CD4-positive, alpha-beta T cell treated with Interleukin-1 beta for 1 hour (primary cell): Measurements from ENCODE around the gene MRPS6.

Experiments
- DNase-seq, 2 donors: peaks; one replicate each; pipeline ENCODE4 v3.0.0-alpha.2; 2020 to 2022

MRPS6 gene

DNA sequence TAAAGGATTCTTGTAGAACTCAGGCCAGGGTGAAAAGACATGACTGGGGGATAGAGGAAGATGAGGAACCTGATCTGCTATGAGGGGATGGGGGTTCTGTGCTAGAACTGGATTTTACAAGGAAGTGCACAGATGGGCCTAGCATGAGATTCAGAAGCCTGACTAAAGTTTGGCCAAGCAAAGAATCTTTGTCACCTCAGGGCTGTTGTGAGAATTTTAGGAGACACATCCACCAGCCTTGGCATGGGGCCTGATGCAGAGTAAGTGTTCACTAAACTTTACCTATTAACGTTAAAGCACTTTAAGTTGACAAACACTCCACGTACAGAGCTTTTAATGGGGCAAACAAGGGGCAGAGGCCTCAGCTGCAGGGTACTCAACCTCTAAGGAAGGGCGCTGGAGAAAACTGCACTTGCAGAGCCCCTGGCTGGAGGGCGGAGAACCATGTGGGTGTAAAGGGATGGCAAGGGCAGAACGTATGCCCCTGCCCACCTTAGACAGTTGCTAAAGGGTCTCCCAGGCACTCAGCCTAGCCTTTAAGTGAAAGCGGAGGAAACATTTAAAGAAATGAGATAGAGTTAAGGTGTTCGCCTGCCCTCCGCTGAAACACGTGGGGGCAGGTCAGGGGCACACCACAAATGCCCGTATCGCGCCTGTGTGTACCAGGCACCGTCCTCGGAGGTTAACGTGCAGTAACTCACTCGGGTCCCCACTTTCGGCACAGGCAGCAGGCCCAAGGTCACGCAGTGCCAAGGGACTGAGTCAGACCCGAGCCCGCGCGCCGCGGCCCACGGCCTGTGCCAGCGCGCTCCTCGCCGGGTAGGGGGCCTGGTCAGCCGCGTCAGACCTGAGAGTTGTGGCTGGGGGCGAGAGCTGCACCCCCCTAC, 990 bp upstream of the MRPS6 start:
- peak in 1 of 2 donors; percentile 11 for DNase-seq

DNA sequence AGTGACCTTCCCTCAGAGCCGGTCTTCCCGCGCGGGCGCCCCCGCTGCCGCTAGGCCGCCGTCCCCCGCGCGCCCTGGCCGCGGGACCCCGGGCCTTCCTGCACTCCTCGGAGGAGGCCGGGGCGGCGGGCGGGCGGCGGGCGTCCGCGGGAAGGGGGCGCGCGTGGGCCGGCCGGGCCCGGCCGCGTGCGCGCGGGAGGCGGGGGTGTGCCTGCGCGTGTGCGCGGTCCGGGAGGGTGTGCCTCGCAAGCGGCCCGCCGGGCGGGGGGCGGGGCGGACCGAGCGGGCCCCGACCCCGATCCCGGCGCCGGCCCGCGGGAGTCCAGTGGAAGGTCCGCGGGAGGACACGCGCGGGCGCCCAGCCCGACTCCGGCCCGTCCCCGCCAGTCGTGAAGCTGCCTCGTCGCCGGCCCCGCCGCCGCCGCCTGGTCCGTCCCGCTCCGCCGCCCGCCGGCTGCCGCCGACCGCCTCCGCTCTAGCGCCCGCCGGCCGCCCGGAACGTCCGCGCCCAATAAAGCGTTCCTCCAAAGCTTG, 438 bp downstream of the MRPS6 start:
- DNase-seq: peak; percentile 57 to 61

DNA sequence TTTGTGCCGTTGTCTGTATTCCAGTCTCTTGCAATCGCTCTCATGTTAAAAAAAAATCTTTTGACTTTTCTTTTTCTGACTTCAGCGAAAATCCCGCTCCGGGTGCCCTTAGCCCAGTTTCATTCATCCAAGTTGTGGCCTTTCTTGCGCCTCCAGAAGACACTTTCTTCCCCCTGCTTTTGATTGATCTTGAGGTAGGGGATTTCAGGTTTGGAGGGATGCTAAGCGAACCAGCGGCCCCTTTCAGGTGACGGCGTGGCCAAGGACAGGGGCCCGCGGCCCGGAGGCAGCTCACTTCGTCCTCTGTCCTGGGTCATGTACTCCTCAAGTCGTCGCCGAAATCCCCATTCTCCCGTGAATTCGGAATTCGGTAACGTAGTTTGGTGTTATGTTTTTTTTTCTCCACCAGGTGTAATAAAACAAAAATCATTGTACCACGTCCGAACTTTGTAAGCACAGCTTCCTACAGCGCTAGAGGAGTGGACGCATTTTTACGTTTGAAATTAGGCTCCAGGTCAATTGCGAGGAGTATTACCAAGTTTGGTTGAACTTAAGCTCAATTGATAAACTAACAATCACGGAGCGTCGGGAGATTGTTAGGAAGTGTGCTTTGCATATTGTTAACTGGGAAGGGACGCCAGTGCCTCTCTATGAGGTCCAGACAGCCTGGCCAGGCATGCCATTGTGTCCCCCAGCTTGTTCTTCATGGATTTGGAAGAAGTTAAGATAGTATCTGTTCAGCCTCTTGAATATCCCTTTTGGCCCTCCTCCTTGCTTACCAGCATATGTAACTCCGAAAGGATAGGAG, 1.1 kb downstream of the MRPS6 start:
- no peak for DNase-seq

- DNase-seq: no peak
These were observed 1.7 kb downstream of the MRPS6 start for GRCh38 chr21:34075091-34075425.

DNA sequence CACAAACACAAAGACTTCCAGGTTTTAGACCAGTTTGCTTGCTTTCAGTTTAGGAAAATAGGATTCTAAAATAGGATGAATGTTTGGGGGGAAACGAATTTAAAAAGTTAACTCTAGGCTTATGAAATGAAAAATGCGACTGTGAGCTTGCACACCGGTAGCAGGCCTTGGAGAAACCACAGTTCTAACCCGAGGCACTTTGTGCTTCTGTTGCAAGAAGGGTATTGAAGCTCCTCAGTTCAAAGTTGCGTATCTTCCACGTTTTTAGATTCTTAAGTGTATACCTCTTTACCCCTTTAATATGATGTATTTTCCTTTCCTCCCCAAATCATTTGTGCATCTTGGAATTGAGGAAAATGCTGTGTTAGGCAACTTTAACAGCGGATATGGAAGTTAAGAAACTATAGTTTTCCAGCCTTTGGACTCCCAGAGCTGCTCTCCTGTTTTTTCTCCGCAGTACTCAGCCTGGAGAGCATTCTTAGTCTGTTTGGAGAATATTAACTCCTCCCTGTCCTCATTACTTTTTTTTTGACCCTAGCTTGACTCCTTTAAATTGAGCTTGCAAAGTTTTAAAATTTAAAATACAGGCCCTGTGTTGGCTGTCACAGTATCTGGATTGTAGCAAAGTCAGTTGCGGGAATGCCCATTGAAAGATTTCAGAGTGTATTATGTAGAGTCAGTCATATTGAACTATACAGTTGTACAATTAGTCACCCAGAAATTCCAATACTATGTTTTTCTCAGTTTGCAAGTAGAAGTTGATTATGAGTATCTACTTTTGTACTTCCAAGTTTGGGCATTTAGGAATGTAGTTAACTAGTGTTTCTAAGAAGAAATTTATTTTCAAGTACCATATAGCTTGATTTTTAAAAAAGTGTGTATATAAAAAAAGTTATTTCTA, 2.6 kb downstream of the MRPS6 start:
- no peak for DNase-seq

DNA sequence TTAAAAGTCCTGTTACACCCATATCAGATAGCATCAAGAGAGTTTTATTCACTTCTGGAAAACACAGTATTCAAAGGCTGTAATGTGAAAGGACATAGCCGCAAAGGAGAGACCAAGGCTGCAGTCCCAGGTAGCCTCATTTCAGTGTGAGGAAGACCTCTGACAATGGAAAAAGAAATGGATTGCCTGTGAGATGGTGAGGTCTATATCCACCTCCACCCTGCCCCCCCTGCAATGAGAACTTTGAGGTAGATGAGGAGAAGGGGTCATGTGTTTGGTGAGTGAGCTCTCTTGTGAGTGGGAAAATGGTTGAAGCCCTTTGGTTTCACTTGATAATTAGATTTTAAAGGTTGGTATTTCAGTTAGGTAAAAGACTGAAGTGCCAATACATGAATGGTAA, 3.5 kb downstream of the MRPS6 start:
- DNase-seq: no peak

DNA sequence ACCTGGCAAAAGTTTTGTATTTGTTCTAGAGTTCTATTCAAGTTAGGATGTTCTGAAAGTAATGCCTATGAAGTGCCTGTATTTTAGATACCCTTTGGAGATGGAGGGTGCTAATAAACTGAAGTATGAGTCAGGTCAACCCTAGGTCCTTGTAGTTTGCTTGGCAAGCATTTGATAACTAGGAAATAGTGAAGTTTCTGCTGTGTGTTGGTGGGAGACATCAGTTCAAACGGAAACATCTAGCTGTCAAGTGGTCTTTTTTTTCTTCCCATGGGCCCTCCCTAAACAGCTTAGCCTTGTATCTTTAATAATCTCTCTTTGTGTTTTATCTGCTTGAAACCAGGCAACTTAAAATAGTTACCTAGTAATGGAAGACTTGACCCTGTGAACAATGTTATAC, 4.5 kb downstream of the MRPS6 start:
- DNase-seq: no peak

DNA sequence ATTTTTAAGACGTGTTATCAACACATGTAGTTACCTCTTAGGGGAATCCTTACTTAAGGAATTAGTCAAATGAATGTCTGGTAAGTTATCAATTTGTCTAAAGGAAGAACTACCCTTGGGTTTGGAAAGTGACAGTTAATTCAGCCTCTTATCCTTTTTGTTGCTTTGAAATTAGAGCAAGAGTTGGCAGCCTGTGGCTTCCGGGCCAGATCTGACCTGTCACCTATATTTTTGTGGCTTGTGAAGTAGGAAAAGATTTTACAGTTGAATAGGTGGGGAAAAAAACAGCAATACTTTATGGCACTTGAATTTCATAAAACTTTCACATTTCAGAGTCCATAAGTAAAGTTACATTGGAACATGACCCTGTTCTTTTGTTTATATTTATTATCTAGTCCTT, 5.5 kb downstream of the MRPS6 start:
- peak in 1 of 2 donors; percentile 34 for DNase-seq

DNA sequence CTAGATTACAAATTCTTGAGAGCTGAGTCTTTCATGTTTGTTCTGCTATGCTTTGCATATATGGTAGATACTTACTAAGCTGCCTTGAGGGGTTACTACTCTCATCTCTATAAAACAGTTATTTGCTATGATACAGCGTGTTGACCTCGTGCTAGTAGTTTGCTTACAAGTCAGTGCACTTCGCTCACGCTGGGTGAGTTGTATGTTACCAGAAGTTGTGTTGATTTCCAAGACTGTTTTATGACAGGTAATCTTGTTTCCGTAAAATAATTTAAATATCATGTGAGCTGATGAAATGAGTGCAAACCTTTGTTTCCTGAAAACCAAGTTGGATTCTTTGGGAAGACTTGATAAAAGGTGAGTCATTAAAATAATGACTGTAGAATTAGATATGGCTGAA, 7.3 kb downstream of the MRPS6 start:
- DNase-seq: no peak

DNA sequence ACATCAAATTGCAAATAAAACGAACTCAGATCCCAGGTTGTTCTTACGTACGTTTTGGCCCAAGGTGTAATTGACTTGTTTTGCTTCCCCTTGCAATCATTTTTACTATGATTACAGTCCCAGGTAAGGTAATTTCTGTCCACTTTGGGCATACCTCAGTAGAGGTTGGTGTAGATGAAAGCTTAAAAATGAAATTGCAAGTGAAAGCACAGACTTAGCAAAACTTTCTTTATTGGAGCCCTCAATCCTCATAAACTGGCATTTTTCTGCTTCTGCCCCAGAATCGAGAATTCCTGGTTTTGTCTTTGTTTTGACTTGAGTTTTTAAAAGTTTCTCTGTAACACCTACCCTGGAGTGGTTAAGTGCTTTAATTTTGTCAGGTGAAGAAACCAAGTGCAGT, 9.4 kb downstream of the MRPS6 start:
- DNase-seq: no peak

DNA sequence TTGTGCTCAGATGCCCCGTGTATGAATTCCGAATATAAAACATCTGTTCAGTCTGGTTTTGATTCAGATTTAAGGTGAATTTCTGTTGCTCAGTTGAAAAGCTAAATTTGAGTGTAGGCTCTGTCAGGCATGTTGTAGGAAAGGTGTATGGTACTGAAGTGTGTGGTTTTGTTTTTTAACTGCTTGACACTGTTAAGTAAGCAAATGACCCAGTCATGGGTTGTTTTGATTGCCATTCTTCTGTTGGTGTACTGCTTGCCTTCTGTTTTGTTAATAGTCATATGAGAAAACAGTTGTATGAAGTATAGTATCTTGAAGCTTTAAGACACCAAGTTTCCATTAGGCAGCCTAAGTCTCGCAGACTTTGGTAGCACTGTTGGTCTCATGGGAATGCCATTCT, 10.0 kb downstream of the MRPS6 start:
- DNase-seq: no peak

DNA sequence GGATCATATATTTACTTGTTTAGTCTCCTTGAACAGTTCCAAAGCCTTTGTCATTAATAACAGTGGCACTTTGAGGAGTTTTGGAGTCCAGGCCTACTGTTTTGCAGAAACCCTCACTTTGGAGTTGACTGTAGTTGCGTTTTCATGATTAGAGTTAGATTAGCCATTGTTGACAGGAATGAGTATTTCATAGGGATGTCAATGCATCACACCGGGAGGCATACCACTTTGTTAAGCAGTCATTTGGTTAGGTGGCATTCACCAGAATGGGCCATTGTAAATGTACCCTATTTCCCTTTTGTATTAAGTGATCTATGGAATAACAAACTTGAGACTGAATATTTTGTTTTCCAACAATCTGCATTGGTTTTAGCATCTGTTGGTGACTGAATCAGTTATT, 11.8 kb downstream of the MRPS6 start:
- no peak for DNase-seq

DNA sequence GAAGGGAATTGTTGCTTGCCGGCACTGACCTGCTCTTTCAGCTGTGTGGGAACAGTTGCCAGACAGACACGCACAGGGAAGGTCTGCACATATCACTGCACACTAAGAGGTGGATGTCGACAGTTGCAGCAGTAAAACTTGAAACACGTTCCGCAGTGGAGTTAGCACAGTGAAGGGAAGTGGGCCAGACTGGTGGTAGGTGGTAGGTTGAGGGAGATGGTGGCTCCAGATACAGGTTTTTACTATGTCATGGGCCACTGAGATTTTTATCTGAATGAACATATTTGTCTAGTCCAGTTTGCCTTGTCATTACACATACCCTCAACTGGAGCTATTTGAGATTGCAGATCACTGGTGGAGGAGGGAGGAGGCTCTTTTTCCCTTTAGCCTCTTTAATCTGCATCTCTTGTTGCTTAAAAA, 13.5 kb downstream of the MRPS6 start:
- DNase-seq: no peak

DNA sequence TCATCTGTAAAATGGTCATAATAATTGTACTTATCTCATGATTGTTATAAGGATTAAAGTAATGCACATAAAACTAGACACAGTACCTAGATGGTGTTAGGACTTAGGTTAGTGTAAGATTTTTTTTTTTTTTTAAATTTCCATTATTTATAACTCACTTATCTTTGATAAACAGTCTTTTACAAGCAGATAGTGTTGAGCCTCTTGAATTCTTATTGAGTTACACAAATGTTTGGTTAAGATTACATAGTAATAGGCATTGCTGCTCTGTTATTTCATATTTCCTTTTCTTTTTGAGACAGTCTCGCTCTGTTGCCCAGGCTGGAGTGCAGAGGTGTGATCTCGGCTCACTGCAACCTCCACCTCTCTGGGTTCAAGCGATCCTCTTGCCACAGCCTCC, 15.4 kb downstream of the MRPS6 start:
- DNase-seq: no peak

DNA sequence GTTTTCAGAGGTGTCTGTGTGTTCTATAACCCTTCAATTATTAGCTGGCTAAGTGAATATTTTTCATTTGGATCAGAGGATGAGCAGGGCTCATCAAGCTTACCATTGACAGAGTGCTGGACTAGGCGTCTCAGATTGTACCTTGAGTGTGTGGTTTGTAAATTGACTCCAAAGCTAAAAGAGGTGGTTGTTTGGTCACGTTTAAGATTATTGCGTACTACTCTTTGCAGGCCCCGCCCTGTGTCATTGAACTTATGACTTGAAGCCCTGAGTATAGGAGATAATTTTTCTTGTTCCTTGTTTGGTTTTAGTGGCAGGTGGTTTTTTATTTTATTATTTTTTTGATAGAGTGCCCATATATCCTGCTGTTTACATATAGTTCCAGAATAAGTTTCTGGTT, 17.7 kb downstream of the MRPS6 start:
- DNase-seq: no peak

DNA sequence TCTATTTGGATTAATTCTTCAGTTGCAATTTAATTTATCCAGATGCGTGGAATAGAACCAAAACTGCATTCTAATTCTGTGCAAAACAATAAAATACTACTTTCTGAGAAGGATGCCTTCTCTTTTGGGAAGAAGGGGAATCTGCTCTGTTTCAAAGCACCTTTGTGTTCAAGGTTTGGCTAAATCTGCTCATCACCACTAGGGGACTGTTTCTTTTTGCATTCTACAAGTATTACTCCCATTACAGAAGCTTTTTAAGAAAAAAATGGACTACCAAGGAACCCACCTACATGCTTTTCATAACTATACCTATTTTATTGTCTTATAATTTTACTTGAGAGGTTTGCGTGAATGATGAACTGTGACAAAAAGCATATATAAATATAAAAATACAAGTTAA, 18.2 kb downstream of the MRPS6 start:
- no peak for DNase-seq

GRCh38 chr21:34092262-34092921, 19.0 kb downstream of the MRPS6 start:
- DNase-seq: no peak

DNA sequence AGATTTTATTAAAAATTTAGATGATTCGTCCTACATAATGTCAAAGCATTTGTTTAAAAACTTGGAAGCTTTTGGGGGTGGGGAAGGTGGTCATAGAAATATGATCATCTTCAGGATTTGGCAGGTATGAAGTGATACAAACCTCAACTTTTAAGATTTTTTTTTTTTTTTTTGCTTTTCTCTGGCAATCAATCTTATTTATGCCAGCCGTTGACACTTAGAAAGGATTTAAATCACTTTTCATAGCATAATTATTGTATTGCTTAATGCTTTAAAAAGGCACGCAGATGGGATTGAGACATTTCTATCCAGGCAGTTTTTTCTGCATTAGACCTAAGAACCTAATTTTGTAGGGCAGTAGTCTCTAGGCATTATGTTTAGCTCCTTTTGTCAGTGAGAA, 19.7 kb downstream of the MRPS6 start:
- DNase-seq: no peak

GRCh38 chr21:34094949-34095348, 21.6 kb downstream of the MRPS6 start:
- no peak for DNase-seq

DNA sequence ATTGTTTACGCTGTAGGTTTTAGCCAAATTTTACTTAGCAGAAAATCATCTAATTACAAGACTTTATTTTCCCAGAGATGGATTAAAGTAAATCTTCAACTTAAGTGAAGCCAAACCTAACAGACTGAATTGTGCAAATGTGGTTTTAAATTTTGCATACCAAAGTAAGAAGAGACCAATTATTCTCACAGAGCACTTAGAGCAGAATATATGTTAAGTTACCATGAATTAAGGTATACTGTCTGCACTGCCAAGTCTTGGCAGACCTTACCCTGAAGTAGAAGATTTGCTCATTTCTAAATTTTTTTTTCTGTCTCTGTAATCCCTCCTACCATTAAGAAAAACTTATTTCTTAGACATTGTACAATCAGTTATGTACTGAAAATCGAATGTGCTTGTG, 24.1 kb downstream of the MRPS6 start:
- DNase-seq: no peak

GRCh38 chr21:34100337-34100736, 27.0 kb downstream of the MRPS6 start:
- no peak for DNase-seq

DNA sequence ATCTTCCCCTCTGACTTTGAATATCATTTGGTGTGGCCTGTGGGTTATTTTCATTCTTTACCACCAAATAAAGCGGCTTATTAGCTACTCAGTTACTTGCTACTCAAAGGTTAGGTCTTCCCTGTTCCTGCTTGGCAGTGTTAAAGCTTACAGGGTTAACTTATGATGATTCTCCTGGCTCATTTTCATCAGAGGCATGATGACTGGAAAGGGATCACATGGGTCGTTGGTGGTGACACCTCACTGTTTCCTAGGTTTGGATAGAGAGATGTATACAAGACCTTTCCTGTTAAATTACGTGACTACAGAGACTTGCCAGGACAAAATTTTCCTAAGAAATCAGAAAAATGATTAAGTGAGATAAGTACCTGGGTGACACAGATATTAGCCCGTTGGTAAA, 27.4 kb downstream of the MRPS6 start:
- DNase-seq: no peak
